HG03108 (cell line): ENCODE measurements around the gene NCAPG.
A peak's percentile ranks its signal among the peaks of the same experiment; 100 is the strongest.

Source experiments
- ATAC-seq: cut with Tn5 transposase; IDR thresholded peaks from one replicate; pipeline ENCODE4 v1.9.1; 2021; ENCODE audit warnings: moderate library complexity; ENCODE audit not compliant: unreplicated experiment

The NCAPG gene

GRCh38 chr4:17810260-17811077 lies at the start of gene NCAPG, which contains the start of gene DCAF16:
NCAPG (plus strand) TSS chr4:17810979; CDS start chr4:17811078, 99 bp downstream.
DCAF16 (minus strand) TSS chr4:17810757; CDS start chr4:17804141, 6,616 bp downstream.
- peak; percentile 88 for ATAC-seq

- no peak for ATAC-seq
Observed at GRCh38 chr4:17761062-17761461, 49.7 kb upstream of the NCAPG start.

- ATAC-seq, result no peak
Observed at GRCh38 chr4:17762726-17763125, 48.1 kb upstream of the NCAPG start.

- no peak for ATAC-seq
Observed at GRCh38 chr4:17763416-17763815, 47.4 kb upstream of the NCAPG start.

- no peak for ATAC-seq
Observed at GRCh38 chr4:17763931-17764330, 46.8 kb upstream of the NCAPG start.

- ATAC-seq, result no peak
Observed at GRCh38 chr4:17765514-17766286, 45.1 kb upstream of the NCAPG start.

GRCh38 chr4:17766826-17767458 lies 43.8 kb upstream of the NCAPG start:
- ATAC-seq, result no peak

- ATAC-seq, result no peak
Observed at GRCh38 chr4:17769406-17770174, 41.2 kb upstream of the NCAPG start.

GRCh38 chr4:17770845-17771244 lies 39.9 kb upstream of the NCAPG start:
- ATAC-seq, result no peak

- ATAC-seq, result no peak
Observed at GRCh38 chr4:17771284-17771908, 39.4 kb upstream of the NCAPG start.

- no peak for ATAC-seq
Observed at GRCh38 chr4:17773135-17773698, 37.6 kb upstream of the NCAPG start.

- ATAC-seq, result no peak
Observed at GRCh38 chr4:17778431-17778830, 32.3 kb upstream of the NCAPG start.

- no peak for ATAC-seq
Observed at GRCh38 chr4:17780501-17781299, 30.1 kb upstream of the NCAPG start.

GRCh38 chr4:17781300-17782287 lies 29.2 kb upstream of the NCAPG start, which contains the start of gene FAM184B:
FAM184B (minus strand) TSS chr4:17781621; CDS start chr4:17781299, 322 bp downstream.
- ATAC-seq, result no peak

GRCh38 chr4:17785858-17786257 lies 24.9 kb upstream of the NCAPG start:
- no peak for ATAC-seq

- ATAC-seq, result no peak
Observed at GRCh38 chr4:17786567-17786966, 24.2 kb upstream of the NCAPG start.

- no peak for ATAC-seq
Observed at GRCh38 chr4:17787315-17787714, 23.5 kb upstream of the NCAPG start.

- no peak for ATAC-seq
Observed at GRCh38 chr4:17788956-17789355, 21.8 kb upstream of the NCAPG start.
